H1 (cell line): ENCODE results near the gene TXNRD3. TPM values are rescaled to one million over a fixed set of nuclear protein-coding genes. Genes with fewer than 3 reads are reported as not detected.

Source experiments
- CHD1 ChIP-seq: IDR thresholded peaks from 2 replicates; pipeline ENCODE4 v1.6.1; 2012; ENCODE audit warnings: low read depth, low read length, improper control_type of control experiment
- CHD7 ChIP-seq: fragments of 300-600 bp; sonication (generic); IDR thresholded peaks from 2 replicates; pipeline ENCODE4 v1.7.1; 2012; ENCODE audit warnings: low read length, moderate library complexity, mild to moderate bottlenecking, inconsistent platforms; ENCODE audit not compliant: insufficient replicate concordance
- CTBP2 ChIP-seq: IDR thresholded peaks from 2 replicates; pipeline ENCODE4 v1.7.0; 2011; ENCODE audit warnings: borderline replicate concordance, mild to moderate bottlenecking, moderate library complexity, mixed read lengths, low read length; ENCODE audit not compliant: insufficient read depth, insufficient read length
- FOSL1 ChIP-seq: IDR thresholded peaks from 2 replicates; pipeline ENCODE4 v1.6.1; 2011; ENCODE audit warnings: mild to moderate bottlenecking, low read depth, low read length, moderate library complexity; ENCODE audit not compliant: insufficient read depth
- KDM1A ChIP-seq: fragments of 200-600, 300-600 bp; sonication (generic); IDR thresholded peaks from 2 replicates; pipeline ENCODE4 v1.7.1; 2016; ENCODE audit warnings: mild to moderate bottlenecking, low read length, borderline replicate concordance
- RNF2 ChIP-seq: fragments of 200-900, 300-1000 bp; sonication (generic); IDR thresholded peaks from 2 replicates; pipeline ENCODE4 v1.7.1; 2016; ENCODE audit warnings: borderline replicate concordance, low read depth, mild to moderate bottlenecking, antibody characterized with exemption, low read length; ENCODE audit not compliant: poor library complexity, severe bottlenecking; ENCODE audit errors: missing control alignments
- SIRT6 ChIP-seq: IDR thresholded peaks from one replicate; pipeline ENCODE4 v1.7.1; 2012; ENCODE audit warnings: low read length, inconsistent platforms
- TBP ChIP-seq: IDR thresholded peaks from 2 replicates; pipeline ENCODE4 v1.6.1; 2011; ENCODE audit warnings: low read depth, low read length, improper control_type of control experiment
- polyA plus RNA-seq, 7 experiments: library from polyadenylated mRNA; depleted of rRNA in 3 of 7; stranded (reverse) in 5 of 7; unstranded in 2 of 7; fragments of >200 nt in 5 of 7; fragments of 200-250 nt in 2 of 7; gene quantifications; 1 replicate in 5 of 7; 2 replicates in 1 of 7; 4 replicates in 1 of 7; pipeline versions ENCODE4 v1.2.1 to v1.2.3, GENCODE V29; 2011 to 2013; ENCODE audit warnings: missing spikeins in 2 of 7, mixed read lengths in 2 of 7
- total RNA-seq: library from RNA; stranded (reverse); fragmentation: NEBNext Ultra II Directional; extraction: Animal tissue kit (Norgen Biotek cat#: 25700); gene quantifications from 2 replicates; pipeline ENCODE4 v1.2.1, GENCODE V29; 2021

Gene TXNRD3
- total and polyA plus RNA-seq, 2 of the 8 experiments (the other 6 are each of a cell fraction or from before 2014, with no cell fraction given) = 3.4 to 4.3 TPM

DNA sequence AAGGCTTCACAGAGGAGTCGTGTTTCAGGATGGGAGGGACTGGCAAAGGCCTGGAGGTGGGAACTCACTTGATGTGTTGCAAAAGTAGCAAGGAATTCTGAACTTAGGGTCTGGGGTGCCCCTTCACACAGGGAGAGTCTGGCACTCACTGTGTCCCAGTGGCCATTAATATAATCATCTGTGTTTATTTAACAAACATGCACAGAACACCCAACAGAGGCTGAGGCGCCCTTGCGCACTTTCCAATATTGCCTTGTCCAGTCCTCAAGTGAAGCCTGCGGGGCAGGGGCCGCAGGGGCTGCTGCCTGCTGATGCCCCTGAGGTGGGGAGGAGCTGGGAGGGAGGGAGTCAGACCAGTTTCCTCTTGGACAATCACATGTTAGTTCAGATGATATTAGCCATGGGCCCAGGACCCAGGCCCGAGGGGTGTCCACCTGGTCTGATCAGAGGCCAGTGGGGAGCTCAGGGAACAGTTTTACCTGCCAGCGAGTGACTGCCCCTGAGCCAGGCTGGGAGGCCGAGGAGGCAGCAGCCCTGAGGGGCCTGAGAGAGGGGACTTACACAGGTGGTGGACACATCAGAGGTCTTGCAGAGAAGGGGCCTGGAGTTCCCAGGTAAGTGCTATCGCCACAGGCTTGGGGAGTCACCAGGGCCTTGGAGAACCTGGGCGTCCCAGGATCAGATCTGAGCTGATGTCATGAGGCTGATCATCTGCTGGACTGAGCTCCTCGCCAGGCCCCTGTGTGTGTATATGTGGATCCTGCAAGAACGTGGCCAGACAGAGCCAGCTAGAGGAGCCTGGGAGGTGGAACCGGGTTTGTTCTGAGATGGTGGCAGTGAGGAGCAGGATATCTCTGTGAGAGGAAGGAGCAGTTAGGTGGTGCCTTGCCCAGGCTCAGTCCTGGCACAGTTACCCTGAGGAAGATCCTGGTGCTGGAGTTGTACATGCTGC, 13.8 kb upstream of the TXNRD3 start (continued):
- TF ChIP-seq CHD7 (no peak), SIRT6 (no peak), RNF2 (no peak), FOSL1 (no peak), TBP (no peak), CTBP2 (no peak), KDM1A (no peak), CHD1 (no peak)
